DOHH2 (cell line): ENCODE measurements around the gene RASSF7.

Experiments
- H3F3A ChIP-seq: fragments of 200-600 bp; sonication (generic), shearing (Covaris generic); 2 replicates; pipeline ENCODE4 v1.6.0; 2016; ENCODE audit warnings: antibody characterized with exemption, mild to moderate bottlenecking; ENCODE audit not compliant: control insufficient read depth, insufficient read depth
- H3K27ac ChIP-seq: fragments of 200-600 bp; sonication (generic); 2 replicates; pipeline ENCODE4 v1.5.1; 2014; ENCODE audit warnings: low read depth, mild to moderate bottlenecking, low read length, moderate library complexity
- H3K27me3 ChIP-seq: fragments of 200-600 bp; sonication (generic); 2 replicates; pipeline ENCODE4 v1.6.1; 2014; ENCODE audit warnings: mild to moderate bottlenecking, low read length, mixed read lengths; ENCODE audit not compliant: control insufficient read depth
- H3K36me3 ChIP-seq: fragments of 200-600 bp; sonication (generic); 2 replicates; pipeline ENCODE4 v1.6.1; 2014; ENCODE audit warnings: mild to moderate bottlenecking, low read length, moderate library complexity, mixed read lengths; ENCODE audit not compliant: control insufficient read depth
- H3K4me1 ChIP-seq: fragments of 200-600 bp; sonication (generic); 2 replicates; pipeline ENCODE4 v1.6.1; 2014; ENCODE audit warnings: mild to moderate bottlenecking, low read length, mixed read lengths; ENCODE audit not compliant: control insufficient read depth
- H3K4me2 ChIP-seq: fragments of 200-600 bp; sonication (generic); 2 replicates; pipeline ENCODE4 v1.6.0; 2014; ENCODE audit warnings: mild to moderate bottlenecking, low read length, moderate library complexity
- H3K4me3 ChIP-seq: fragments of 200-600 bp; sonication (generic); 2 replicates; pipeline ENCODE4 v1.5.1; 2014; ENCODE audit warnings: mild to moderate bottlenecking, low read length, mixed read lengths
- H3K79me2 ChIP-seq: fragments of 200-600 bp; sonication (generic); 2 replicates; pipeline ENCODE4 v1.6.1; 2014; ENCODE audit warnings: mild to moderate bottlenecking, low read length, mixed read lengths; ENCODE audit not compliant: control insufficient read depth
- H3K9me2 ChIP-seq: fragments of 200-600 bp; sonication (generic); replicated peaks from 2 replicates; pipeline ENCODE4 v1.6.1; 2014; ENCODE audit warnings: mild to moderate bottlenecking, low read length, mixed read lengths; ENCODE audit not compliant: control insufficient read depth
- H3K9me3 ChIP-seq: fragments of 200-600 bp; sonication (generic); 2 replicates; pipeline ENCODE4 v1.6.1; 2014; ENCODE audit warnings: antibody characterized with exemption, low read length, mixed read lengths; ENCODE audit not compliant: control insufficient read depth, insufficient read depth
- H4K20me1 ChIP-seq: fragments of 200-600 bp; sonication (generic); 2 replicates; pipeline ENCODE4 v1.6.0; 2014; ENCODE audit warnings: low read depth, mild to moderate bottlenecking, antibody characterized with exemption, low read length, moderate library complexity; ENCODE audit not compliant: control insufficient read depth, insufficient read depth
- EZH2phosphoT487 ChIP-seq: fragments of 200-600 bp; sonication (generic); IDR thresholded peaks from 2 replicates; pipeline ENCODE4 v1.6.1; 2017; ENCODE audit warnings: borderline replicate concordance, mild to moderate bottlenecking, antibody characterized with exemption, low read length, moderate library complexity, mixed read lengths
- TF ChIP-seq, protein P1 (sequence below): fragments of 200-600 bp; sonication (generic); IDR thresholded peaks from one replicate; pipeline ENCODE4 v1.5.1; 2014; ENCODE audit warnings: antibody characterized with exemption, mild to moderate bottlenecking, low read depth, low read length; ENCODE audit not compliant: poor library complexity, severe bottlenecking

The RASSF7 gene

DNA sequence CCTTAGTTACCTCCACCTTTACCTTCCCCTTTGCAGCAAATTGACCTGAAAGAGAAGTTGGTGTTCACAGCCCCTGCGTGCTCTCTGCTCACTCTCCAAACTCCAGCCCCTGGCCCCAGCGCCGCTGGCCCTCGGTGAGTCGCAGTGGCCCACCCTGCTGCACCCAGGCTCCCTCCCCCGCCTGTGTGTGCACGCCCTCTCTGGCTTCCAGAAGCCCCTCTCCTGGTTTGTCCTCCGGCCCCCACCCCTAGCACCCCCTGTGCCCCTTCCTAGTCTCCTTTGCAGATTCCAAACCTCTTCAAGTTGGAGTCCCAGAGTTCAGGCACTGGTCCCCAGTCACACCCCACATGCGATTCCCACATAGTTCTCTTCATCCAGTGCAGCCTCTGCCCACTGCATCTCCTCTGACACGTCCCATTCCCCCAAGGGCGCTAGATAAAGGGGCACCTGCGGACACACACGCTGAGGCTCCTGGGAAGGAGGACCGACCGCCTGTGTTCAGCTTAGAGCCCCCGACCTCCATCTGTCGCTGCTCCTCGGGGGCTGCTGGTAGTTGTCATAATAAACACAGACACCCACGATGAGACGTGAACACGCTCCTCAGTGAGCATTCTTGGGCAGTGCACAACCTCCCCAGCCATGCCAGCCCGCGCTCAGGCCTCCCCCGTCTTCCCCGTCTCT is 14.0 kb downstream of the RASSF7 start:
- no peaks in the 10 kb centered on the region for H3F3A ChIP-seq
- H3K9me3 ChIP-seq: no peaks in the 10 kb centered on the region
- H3K4me1 ChIP-seq: peaks cover 32% of the 10 kb centered on the region
- peaks cover 18% of the 10 kb centered on the region for H4K20me1 ChIP-seq
- peak overlapping the region; percentile 78 for H3K4me3 ChIP-seq
- H3K9me2 ChIP-seq: no peaks in the 10 kb centered on the region
- H3K36me3 ChIP-seq: peaks cover 25% of the 10 kb centered on the region
- H3K4me2 ChIP-seq: peak overlapping the region; percentile 97
- H3K27ac ChIP-seq: no peak overlapping the region
- TF ChIP-seq, protein P1, sequence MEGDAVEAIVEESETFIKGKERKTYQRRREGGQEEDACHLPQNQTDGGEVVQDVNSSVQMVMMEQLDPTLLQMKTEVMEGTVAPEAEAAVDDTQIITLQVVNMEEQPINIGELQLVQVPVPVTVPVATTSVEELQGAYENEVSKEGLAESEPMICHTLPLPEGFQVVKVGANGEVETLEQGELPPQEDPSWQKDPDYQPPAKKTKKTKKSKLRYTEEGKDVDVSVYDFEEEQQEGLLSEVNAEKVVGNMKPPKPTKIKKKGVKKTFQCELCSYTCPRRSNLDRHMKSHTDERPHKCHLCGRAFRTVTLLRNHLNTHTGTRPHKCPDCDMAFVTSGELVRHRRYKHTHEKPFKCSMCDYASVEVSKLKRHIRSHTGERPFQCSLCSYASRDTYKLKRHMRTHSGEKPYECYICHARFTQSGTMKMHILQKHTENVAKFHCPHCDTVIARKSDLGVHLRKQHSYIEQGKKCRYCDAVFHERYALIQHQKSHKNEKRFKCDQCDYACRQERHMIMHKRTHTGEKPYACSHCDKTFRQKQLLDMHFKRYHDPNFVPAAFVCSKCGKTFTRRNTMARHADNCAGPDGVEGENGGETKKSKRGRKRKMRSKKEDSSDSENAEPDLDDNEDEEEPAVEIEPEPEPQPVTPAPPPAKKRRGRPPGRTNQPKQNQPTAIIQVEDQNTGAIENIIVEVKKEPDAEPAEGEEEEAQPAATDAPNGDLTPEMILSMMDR: no peak
- no peak for TF ChIP-seq EZH2phosphoT487
- H3K79me2 ChIP-seq: peaks cover 36% of the 10 kb centered on the region
- peaks cover 8% of the 10 kb centered on the region for H3K27me3 ChIP-seq

GRCh38 chr11:575313-575995 is 14.7 kb downstream of the RASSF7 start:
- Histone ChIP-seq H3K9me2 (no peaks in the 10 kb centered on the region), H3F3A (no peaks in the 10 kb centered on the region), H3K36me3 (peaks cover 31% of the 10 kb centered on the region), H3K4me1 (peaks cover 30% of the 10 kb centered on the region), H3K27me3 (peaks cover 8% of the 10 kb centered on the region), H3K4me3 (peak overlapping the region; percentile 78), H3K27ac (no peak overlapping the region), H3K9me3 (no peaks in the 10 kb centered on the region), H4K20me1 (peaks cover 25% of the 10 kb centered on the region), H3K4me2 (peak overlapping the region; percentile 97), H3K79me2 (peaks cover 43% of the 10 kb centered on the region)
- no peak for TF ChIP-seq EZH2phosphoT487
- TF ChIP-seq, protein P1: no peak

DNA sequence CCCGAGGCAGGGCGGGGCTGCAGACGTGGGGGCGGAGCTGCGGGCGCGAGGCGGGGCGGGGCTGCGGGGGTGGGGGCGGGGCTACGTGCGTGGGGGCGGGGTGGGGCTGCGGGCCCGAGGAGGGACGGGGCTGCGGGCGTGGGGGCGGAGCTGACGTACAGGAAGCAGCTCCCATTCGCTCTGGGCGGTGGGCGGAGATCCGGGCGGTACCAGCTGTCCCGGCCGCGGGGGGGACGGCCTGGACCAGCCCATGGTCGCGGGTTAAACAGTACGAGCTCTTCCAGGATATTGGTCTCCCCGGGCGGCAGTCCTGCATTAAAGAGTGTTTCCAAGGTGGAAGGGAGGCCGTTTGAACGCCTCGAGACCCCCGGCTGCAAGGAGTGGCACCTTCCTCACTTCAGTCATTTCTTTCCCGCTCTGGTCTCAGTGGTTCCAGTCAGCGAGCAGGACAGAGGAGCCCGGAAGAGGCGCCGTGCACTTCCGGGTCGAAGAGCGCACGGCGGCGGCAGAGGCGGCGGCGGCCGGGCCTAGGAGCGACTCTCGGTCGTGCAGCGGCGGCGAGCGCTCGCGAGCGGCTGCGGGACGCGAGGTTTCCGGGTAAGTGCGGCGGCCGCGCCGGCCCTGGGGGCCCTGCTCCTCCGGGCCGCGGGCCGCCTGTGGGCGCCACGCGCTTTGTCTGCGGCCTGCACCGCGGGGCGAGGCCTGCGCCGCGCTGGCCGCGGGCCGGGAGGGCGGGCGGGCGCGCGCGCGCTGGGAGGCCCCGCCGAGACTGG is 15.4 kb downstream of the RASSF7 start, which contains the start of gene PHRF1:
PHRF1 (plus strand) TSS at position 475 of the 773 bp plus-strand sequence. CDS start 5,043 bp downstream, outside the sequence.
- Histone ChIP-seq H3K4me1 (peaks cover 30% of the 10 kb centered on the region), H3K79me2 (peaks cover 50% of the 10 kb centered on the region), H4K20me1 (peaks cover 25% of the 10 kb centered on the region)

More for the DNA sequence above, 15.4 kb downstream of the RASSF7 start, which contains the start of gene PHRF1:
- Histone ChIP-seq H3F3A (no peaks in the 10 kb centered on the region), H3K36me3 (peaks cover 33% of the 10 kb centered on the region), H3K9me2 (no peaks in the 10 kb centered on the region), H3K4me2 (peak within 1 kb of the TSS; percentile 97), H3K4me3 (peak within 1 kb of the TSS; percentile 95), H3K9me3 (no peaks in the 10 kb centered on the region), H3K27ac (peak within 1 kb of the TSS; percentile 82), H3K27me3 (peaks cover 8% of the 10 kb centered on the region)
- TF ChIP-seq EZH2phosphoT487: no peak
- TF ChIP-seq, protein P1: no peak
